ENCODE measurements around the gene CALM1.

Gene CALM1

GRCh38 chr14:90396341-90397339 lies at the start of gene CALM1:
Gene CALM1, plus strand, starts transcription at chr14:90397029. Its CDS starts 202 bp downstream, at chr14:90397231.
- DNase-seq: peak; percentile 95

GRCh38 chr14:90348270-90348669 lies 48.6 kb upstream of the CALM1 start:
- DNase-seq: no peak

DNA sequence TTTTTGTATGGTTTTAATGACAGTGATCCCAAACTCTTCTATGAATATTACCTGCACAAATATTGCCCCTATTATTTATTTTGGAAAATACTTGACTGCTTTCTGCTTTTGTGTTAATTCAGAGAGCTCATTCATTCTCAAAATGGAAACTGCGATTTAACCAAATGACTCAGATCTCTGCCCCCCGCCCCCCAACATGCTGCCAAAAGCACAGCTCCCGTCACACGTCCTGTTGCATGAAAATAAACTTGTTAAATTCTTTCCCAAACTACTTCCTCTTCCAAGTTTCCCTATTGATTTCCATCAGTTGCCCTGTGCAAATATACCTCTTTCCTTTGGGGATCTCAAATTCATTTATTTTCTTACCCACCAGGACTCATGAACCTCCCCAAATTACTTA lies 47.1 kb upstream of the CALM1 start:
- DNase-seq: peak; percentile 40

- DNase-seq: no peak
These were observed 42.1 kb upstream of the CALM1 start for GRCh38 chr14:90354551-90355298.

- no peak for DNase-seq
These were observed 41.0 kb upstream of the CALM1 start for GRCh38 chr14:90355540-90356518.

DNA sequence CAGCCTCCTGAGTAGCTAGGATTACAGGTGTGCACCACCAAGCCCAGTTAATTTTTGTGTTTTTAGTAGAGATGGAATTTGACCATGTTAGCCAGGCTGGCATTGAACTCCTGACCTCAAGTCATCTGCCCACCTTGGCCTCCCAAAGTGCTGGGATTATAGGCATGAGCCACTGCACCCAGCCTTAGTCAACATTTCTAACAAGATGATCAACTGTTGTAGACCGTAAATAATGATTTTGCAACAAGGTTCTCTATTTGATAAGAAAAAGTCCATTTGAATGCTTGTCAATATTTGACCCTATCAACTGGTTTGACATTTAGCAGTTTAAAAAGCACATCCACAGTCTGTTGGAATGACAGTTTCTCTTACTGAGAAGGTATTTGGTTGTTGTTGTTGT lies 39.9 kb upstream of the CALM1 start:
- DNase-seq: no peak

DNA sequence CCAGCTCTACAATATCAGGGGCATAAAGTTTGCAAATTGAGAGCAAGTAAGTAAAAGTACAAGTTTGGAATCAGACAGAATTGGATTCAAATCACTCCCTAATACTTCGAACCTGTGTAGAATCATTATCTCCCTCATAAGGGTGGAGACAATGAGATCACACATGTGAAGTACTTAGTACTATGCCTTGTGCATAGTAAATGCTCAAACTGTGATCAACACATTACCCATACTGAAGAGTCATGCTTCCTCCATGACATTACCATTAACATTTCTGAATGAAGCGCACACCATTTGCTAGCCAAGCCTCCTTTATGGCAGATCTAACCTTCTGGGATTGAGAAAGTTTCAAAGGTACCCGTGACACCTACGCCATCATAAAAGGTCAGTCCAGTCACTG lies 38.5 kb upstream of the CALM1 start:
- DNase-seq: no peak

GRCh38 chr14:90361865-90362557 lies 34.8 kb upstream of the CALM1 start:
- DNase-seq: no peak

- no peak for DNase-seq
These were observed 34.3 kb upstream of the CALM1 start for GRCh38 chr14:90362558-90362896.

GRCh38 chr14:90368946-90369721 lies 27.7 kb upstream of the CALM1 start:
- DNase-seq: peak; percentile 13

DNA sequence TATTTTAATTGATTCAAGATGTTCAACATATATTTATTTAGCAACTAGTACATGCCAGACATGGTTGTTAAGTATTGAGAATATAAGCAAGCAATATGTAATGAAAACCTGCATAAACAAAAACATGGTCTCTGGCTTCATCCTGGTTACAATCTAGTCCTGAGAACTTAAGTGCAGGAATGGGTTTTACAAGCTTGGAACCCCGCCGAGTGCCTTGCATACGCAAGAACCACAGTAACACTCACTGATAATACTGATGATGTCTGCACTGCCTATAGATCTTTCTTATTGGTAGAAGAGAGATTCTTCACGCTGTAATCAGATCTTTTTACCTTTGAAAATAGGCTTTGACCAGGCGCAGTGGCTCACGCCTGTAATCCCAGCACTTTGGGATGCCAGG lies 22.9 kb upstream of the CALM1 start:
- no peak for DNase-seq

DNA sequence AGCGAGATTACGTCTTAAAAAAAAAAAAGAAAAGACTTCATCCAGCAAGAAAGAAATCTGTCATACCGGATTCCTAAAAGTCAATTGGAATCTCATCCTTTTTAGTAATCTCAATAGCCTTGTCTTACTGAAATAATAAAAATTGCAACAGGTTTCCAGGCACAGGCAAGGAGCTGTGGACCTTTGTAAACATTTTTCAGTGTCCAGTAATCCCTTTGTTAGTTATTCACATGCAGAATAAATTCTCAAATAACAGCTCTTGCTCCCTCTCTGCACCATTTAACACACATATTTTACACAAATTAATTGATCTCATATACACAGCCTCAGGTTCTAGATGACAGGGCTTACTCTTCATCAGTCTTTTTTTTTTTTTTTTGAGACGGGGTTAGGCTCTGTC lies 22.0 kb upstream of the CALM1 start:
- no peak for DNase-seq

GRCh38 chr14:90375934-90376333 lies 20.9 kb upstream of the CALM1 start:
- DNase-seq: no peak

GRCh38 chr14:90378249-90378648 lies 18.6 kb upstream of the CALM1 start:
- DNase-seq: no peak

GRCh38 chr14:90379106-90379505 lies 17.7 kb upstream of the CALM1 start:
- no peak for DNase-seq

GRCh38 chr14:90381011-90381786 lies 15.6 kb upstream of the CALM1 start:
- DNase-seq: no peak

DNA sequence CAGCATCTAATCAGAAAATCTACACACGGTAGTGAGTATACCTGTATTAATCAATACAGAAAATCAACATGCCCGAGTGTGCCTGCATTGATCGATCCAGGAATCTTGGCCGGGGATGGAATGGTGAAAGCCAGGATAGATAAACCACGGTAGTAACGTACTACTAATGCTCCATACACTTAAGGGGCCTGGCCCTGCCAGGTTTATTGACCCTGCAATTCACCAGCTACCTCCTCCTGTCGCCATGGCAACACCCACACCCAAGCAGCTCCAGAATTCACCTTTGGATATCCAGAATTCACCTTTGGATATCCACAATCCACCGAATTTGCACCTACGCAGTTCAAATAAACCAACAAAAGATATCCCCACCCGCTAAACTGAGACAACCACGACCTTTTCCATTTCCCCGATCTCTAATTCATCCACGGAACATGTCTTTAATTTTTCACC lies 14.8 kb upstream of the CALM1 start:
- DNase-seq: no peak

- peak; percentile 64 for DNase-seq
These were observed 14.2 kb upstream of the CALM1 start for GRCh38 chr14:90382491-90383125.

- peak; percentile 99 for DNase-seq
These were observed 13.6 kb upstream of the CALM1 start for GRCh38 chr14:90383126-90383730.

Data from activated CD4-positive, alpha-beta T cell treated with anti-CD3 and anti-CD28 coated beads, Interleukin-10, Interleukin-2, amounts not matched to agents 100 ng/mL and 50 ng/mL, durations not matched to agents 16 hours and 8 hours (primary cell).